Neuronal stem cell (in vitro differentiated cells): ENCODE measurements around the gene ZCCHC24.
A peak's percentile ranks its signal among the peaks of the same experiment; 100 is the strongest.

Source experiments
- DNase-seq: peaks from one replicate; pipeline ENCODE4 v3.0.0-alpha.2; 2013; ENCODE audit warnings: low spot score
- H2AFZ ChIP-seq: one replicate; pipeline ENCODE4 v1.6.1; 2013; ENCODE audit warnings: mild to moderate bottlenecking, low read length, inconsistent platforms
- H2AK5ac ChIP-seq: 2 replicates; pipeline ENCODE4 v1.6.1; 2013; ENCODE audit warnings: low read depth, mild to moderate bottlenecking, inconsistent platforms, low read length, moderate library complexity, mixed read lengths
- H2BK120ac ChIP-seq: 2 replicates; pipeline ENCODE4 v1.6.1; 2013; ENCODE audit warnings: low read depth, mild to moderate bottlenecking, inconsistent platforms, low read length, moderate library complexity, mixed read lengths
- H2BK12ac ChIP-seq: one replicate; pipeline ENCODE4 v1.6.1; 2013; ENCODE audit warnings: low read length, inconsistent platforms
- H2BK15ac ChIP-seq: 2 replicates; pipeline ENCODE4 v1.6.1; 2013; ENCODE audit warnings: mild to moderate bottlenecking, low read length, inconsistent platforms, mixed read lengths
- H2BK5ac ChIP-seq: one replicate; pipeline ENCODE4 v1.6.1; 2013; ENCODE audit warnings: inconsistent platforms, mild to moderate bottlenecking, low read length, moderate library complexity
- H3K14ac ChIP-seq: one replicate; pipeline ENCODE4 v1.6.1; 2013; ENCODE audit warnings: low read length, inconsistent platforms
- H3K18ac ChIP-seq: 2 replicates; pipeline ENCODE4 v1.6.1; 2013; ENCODE audit warnings: low read length, inconsistent platforms
- H3K23ac ChIP-seq: 2 replicates; pipeline ENCODE4 v1.6.1; 2013; ENCODE audit warnings: low read depth, mild to moderate bottlenecking, mixed read lengths, low read length, inconsistent platforms; ENCODE audit not compliant: poor library complexity
- H3K27ac ChIP-seq: replicated peaks from 3 replicates; pipeline ENCODE4 v1.5.1; 2013; ENCODE audit warnings: low read length, inconsistent platforms
- H3K27me3 ChIP-seq, 3 experiments: 2 replicates each; pipeline ENCODE4 v1.6.1; 2013; ENCODE audit warnings: low read length in 3 of 3, mild to moderate bottlenecking in 2 of 3, inconsistent platforms in 1 of 3, low read depth in 1 of 3, mixed read lengths in 1 of 3, moderate library complexity in 1 of 3; ENCODE audit not compliant: control insufficient read depth in 3 of 3, insufficient read depth in 3 of 3
- H3K36me3 ChIP-seq, 2 donors: replicated peaks in 1 of 2; 2 replicates each; pipeline ENCODE4 v1.6.1; 2013; ENCODE audit warnings: low read length in 2 of 2; ENCODE audit not compliant: control insufficient read depth in 2 of 2, insufficient read depth in 2 of 2
- H3K4ac ChIP-seq: 2 replicates; pipeline ENCODE4 v1.6.1; 2013; ENCODE audit warnings: inconsistent platforms, mild to moderate bottlenecking, low read length, moderate library complexity
- H3K4me1 ChIP-seq, 2 donors: 1 replicate in 1 of 2; 2 replicates in 1 of 2; pipeline ENCODE4 v1.6.1; 2013; ENCODE audit warnings: low read length in 2 of 2, low read depth in 1 of 2; ENCODE audit not compliant: control insufficient read depth in 2 of 2, insufficient read depth in 1 of 2
- H3K4me2 ChIP-seq: one replicate; pipeline ENCODE4 v1.6.1; 2013; ENCODE audit warnings: mild to moderate bottlenecking, low read length, inconsistent platforms; ENCODE audit not compliant: insufficient read depth, poor library complexity, severe bottlenecking
- H3K4me3 ChIP-seq, 2 donors: 2 replicates each; pipeline ENCODE4 v1.5.1; 2013; ENCODE audit warnings: low read length in 2 of 2, mild to moderate bottlenecking in 2 of 2, inconsistent platforms in 1 of 2, moderate library complexity in 1 of 2
- H3K79me1 ChIP-seq: one replicate; pipeline ENCODE4 v1.6.1; 2013; ENCODE audit warnings: low read depth, mild to moderate bottlenecking, inconsistent platforms, low read length, moderate library complexity
- H3K9ac ChIP-seq: one replicate; pipeline ENCODE4 v1.6.1; 2013; ENCODE audit warnings: mild to moderate bottlenecking, low read depth, low read length, inconsistent platforms; ENCODE audit not compliant: poor library complexity
- H3K9me3 ChIP-seq, 2 donors: replicated peaks in 1 of 2; 2 replicates each; pipeline versions ENCODE3 to v1.6.1; 2013; ENCODE audit warnings: low read length in 2 of 2, mild to moderate bottlenecking in 2 of 2, inconsistent platforms in 1 of 2, low read depth in 1 of 2, mixed read lengths in 1 of 2, moderate library complexity in 1 of 2; ENCODE audit not compliant: control insufficient read depth in 2 of 2, insufficient read depth in 1 of 2
- H4K8ac ChIP-seq: one replicate; pipeline ENCODE4 v1.6.1; 2013; ENCODE audit warnings: low read depth, mild to moderate bottlenecking, inconsistent platforms, low read length, moderate library complexity
- H4K91ac ChIP-seq: one replicate; pipeline ENCODE4 v1.6.1; 2013; ENCODE audit warnings: low read length, low read depth, mild to moderate bottlenecking, inconsistent platforms; ENCODE audit not compliant: poor library complexity
- WGBS, 2 donors: extraction: QIAGEN DNeasy Blood & Tissue Kit; methylation state at CpG; one replicate each; pipeline ENCODE4 v1.1.7; 2013; ENCODE audit warnings: missing lambda C conversion rate in 2 of 2, mixed read lengths in 1 of 2; ENCODE audit not compliant: insufficient read length in 2 of 2, insufficient replicate concordance in 1 of 2; ENCODE audit errors: extremely low coverage in 2 of 2; 5-methylcytosine and 5-hydroxymethylcytosine counted together

Gene ZCCHC24

DNA sequence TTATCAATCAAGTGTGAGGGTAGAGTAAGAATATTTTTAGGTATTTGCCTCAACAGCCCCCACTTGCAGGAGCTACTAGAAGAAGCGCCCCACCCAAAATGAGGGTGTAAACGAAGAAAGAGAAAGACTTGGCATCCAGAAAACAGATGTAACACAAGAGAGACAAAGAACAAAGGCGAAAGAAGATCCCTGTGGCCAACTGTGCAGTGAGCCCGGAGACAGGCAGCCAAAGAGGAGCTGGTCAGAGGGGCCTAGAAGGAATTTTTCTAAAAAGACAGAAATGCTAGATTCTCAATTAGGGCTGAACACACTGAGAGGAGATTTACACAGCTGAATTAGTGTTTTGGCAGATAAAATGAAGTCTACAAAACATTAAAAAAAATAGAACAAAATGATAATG, 37.3 kb upstream of the ZCCHC24 start:
- no peak overlapping the region for H3K4ac ChIP-seq
- H2BK5ac ChIP-seq, result no peak overlapping the region
- no peak overlapping the region for H3K4me2 ChIP-seq
- peak overlapping the region; percentile 74 for H2AFZ ChIP-seq
- H3K4me3 ChIP-seq, result no peak overlapping the region
- no CpG with 5 or more reads among the region's 4 CpGs for WGBS, 2 donors
- H3K18ac ChIP-seq, result no peak overlapping the region
- no peak overlapping the region for H4K91ac ChIP-seq
- H3K36me3 ChIP-seq, result no peaks in the 10 kb centered on the region
- H2BK15ac ChIP-seq, result no peak overlapping the region
- H3K23ac ChIP-seq, result no peak overlapping the region
- DNase-seq, result no peak
- H2BK120ac ChIP-seq, result no peak overlapping the region
- H3K9ac ChIP-seq, result no peak overlapping the region
- H2AK5ac ChIP-seq, result no peak overlapping the region
- H3K79me1 ChIP-seq, result no peaks in the 10 kb centered on the region
- H3K27ac ChIP-seq, result no peak overlapping the region
- H3K27me3 ChIP-seq, result no peaks in the 10 kb centered on the region
- H4K8ac ChIP-seq, result no peak overlapping the region
- peaks cover 3 to 9% of the 10 kb centered on the region in 2 donors for H3K4me1 ChIP-seq
- H2BK12ac ChIP-seq, result no peak overlapping the region
- no peak overlapping the region for H3K14ac ChIP-seq
- H3K9me3 ChIP-seq, result no peaks in the 10 kb centered on the region

DNA sequence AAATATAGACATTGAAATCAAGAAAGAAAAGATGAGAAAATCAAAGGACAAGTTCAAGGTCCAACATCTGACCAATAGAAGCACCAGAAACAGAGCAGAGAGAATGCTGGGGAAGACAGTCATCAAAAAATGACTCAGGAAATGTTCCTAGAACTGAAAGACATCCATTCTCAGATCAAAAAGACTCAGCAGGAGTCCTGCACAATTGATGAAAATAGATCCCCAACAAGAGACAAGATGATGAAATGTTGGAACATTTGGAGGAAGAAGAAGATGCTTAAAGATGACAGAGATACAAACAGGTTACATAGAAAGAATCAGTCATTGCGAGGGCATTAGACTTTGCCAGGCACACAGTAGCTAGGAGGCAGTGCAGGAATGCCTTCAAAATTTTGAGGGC, 36.9 kb upstream of the ZCCHC24 start:
- no peak overlapping the region for H3K4me2 ChIP-seq
- no peak overlapping the region for H3K27ac ChIP-seq
- no CpG with 5 or more reads among the region's 1 CpG for WGBS, 2 donors

GRCh38 chr10:79479283-79479909, 34.0 kb upstream of the ZCCHC24 start:
- Histone ChIP-seq H3K79me1 (no peaks in the 10 kb centered on the region), H3K27me3 (peaks cover 0 to 12% (median 0%) of the 10 kb centered on the region in 3 experiments), H3K4me1 (peaks cover 3% of the 10 kb centered on the region in 2 donors), H2BK120ac (no peak overlapping the region), H3K36me3 (no peaks in the 10 kb centered on the region), H2BK12ac (no peak overlapping the region), H2BK5ac (no peak overlapping the region), H3K18ac (no peak overlapping the region), H3K9ac (no peak overlapping the region), H3K27ac (no peak overlapping the region), H3K4me3 (no peak overlapping the region), H4K91ac (no peak overlapping the region), H3K9me3 (no peaks in the 10 kb centered on the region), H2BK15ac (no peak overlapping the region), H3K4ac (no peak overlapping the region), H3K14ac (no peak overlapping the region), H2AK5ac (no peak overlapping the region), H3K23ac (no peak overlapping the region), H2AFZ (no peak overlapping the region), H4K8ac (no peak overlapping the region), H3K4me2 (no peak overlapping the region)
- no CpG with 5 or more reads among the region's 3 CpGs for WGBS, 2 donors
- DNase-seq, result no peak

More for the DNA sequence above, 36.9 kb upstream of the ZCCHC24 start:
- Histone ChIP-seq H2AFZ (peak overlapping the region; percentile 74), H2AK5ac (no peak overlapping the region), H3K23ac (no peak overlapping the region), H2BK5ac (no peak overlapping the region), H3K9ac (no peak overlapping the region), H3K14ac (no peak overlapping the region), H4K91ac (no peak overlapping the region), H4K8ac (no peak overlapping the region), H3K18ac (no peak overlapping the region), H2BK12ac (no peak overlapping the region), H3K79me1 (no peaks in the 10 kb centered on the region), H3K4me3 (no peak overlapping the region), H3K27me3 (no peaks in the 10 kb centered on the region), H2BK120ac (no peak overlapping the region), H2BK15ac (no peak overlapping the region), H3K4me1 (peaks cover 3 to 9% of the 10 kb centered on the region in 2 donors), H3K36me3 (no peaks in the 10 kb centered on the region), H3K4ac (no peak overlapping the region), H3K9me3 (no peaks in the 10 kb centered on the region)
- no peak for DNase-seq

DNA sequence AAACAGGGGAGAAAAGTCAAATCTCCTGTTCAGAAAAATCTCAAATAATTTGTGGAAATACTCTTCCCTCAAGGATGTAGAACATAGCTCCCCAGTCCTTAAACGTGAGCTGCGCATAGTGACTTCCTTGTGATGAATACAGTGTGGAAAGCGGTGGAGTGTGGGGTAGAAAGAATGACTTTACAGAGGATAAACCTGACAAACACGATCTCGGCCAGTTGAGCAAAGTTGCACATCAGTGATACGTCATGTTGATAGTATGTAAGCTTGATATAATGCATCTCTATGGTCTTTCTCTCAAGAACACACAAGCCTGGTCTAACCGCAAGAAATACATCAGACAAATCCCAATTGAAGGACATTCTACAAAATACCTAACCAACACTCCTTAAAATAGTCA, 32.0 kb upstream of the ZCCHC24 start:
- no CpG with 5 or more reads among the region's 7 CpGs for WGBS, 2 donors

More for the DNA sequence above, 32.0 kb upstream of the ZCCHC24 start:
- Histone ChIP-seq H2AFZ (no peak overlapping the region), H3K27me3 (peaks cover 0 to 12% (median 0%) of the 10 kb centered on the region in 3 experiments), H2BK5ac (no peak overlapping the region), H3K14ac (no peak overlapping the region), H3K9ac (no peak overlapping the region), H3K4me1 (peaks cover 0 to 4% of the 10 kb centered on the region in 2 donors), H3K23ac (no peak overlapping the region), H3K36me3 (no peaks in the 10 kb centered on the region), H3K4me3 (no peak overlapping the region), H3K4me2 (no peak overlapping the region), H2AK5ac (no peak overlapping the region), H3K18ac (no peak overlapping the region), H2BK12ac (no peak overlapping the region), H3K27ac (no peak overlapping the region), H2BK120ac (no peak overlapping the region), H2BK15ac (no peak overlapping the region), H4K91ac (no peak overlapping the region), H3K4ac (no peak overlapping the region), H3K79me1 (no peaks in the 10 kb centered on the region), H4K8ac (no peak overlapping the region), H3K9me3 (no peaks in the 10 kb centered on the region)
- no peak for DNase-seq
